HL-60 (cell line): ENCODE results near the gene ZBTB24.

Experiments used
- DNase-seq, 2 experiments: peaks; one replicate each; pipeline ENCODE4 v3.0.0-alpha.2; 2010 to 2020; ENCODE audit warnings: low read depth in 1 of 2, low spot score in 1 of 2
- H3K27ac ChIP-seq: fragments of 250-450 bp; sonication (Bioruptor Pico); replicated peaks from 2 replicates; pipeline ENCODE4 v1.5.1; 2020; ENCODE audit warnings: mild to moderate bottlenecking, moderate library complexity
- H3K27me3 ChIP-seq: fragments of 250-450 bp; sonication (Bioruptor Pico); 2 replicates; pipeline ENCODE4 v1.5.1; 2021; ENCODE audit warnings: mild to moderate bottlenecking, moderate library complexity; ENCODE audit not compliant: insufficient read depth, poor library complexity, severe bottlenecking
- H3K4me3 ChIP-seq: replicated peaks from 2 replicates; pipeline ENCODE4 v1.5.1; 2011; ENCODE audit warnings: mild to moderate bottlenecking, control low read depth, low read length; ENCODE audit not compliant: insufficient read depth
- CTCF ChIP-seq: IDR thresholded peaks from one replicate; pipeline ENCODE4 v1.5.1; 2011; ENCODE audit warnings: low read length, control low read depth, inconsistent platforms; ENCODE audit not compliant: insufficient read depth
- GABPA ChIP-seq: IDR thresholded peaks from 2 replicates; pipeline ENCODE4 v1.6.1; 2012; ENCODE audit warnings: low read depth
- POLR2AphosphoS5 ChIP-seq: IDR thresholded peaks from 2 replicates; pipeline ENCODE4 v1.6.1; 2012; ENCODE audit warnings: low read depth
- REST ChIP-seq: IDR thresholded peaks from 2 replicates; pipeline ENCODE4 v1.6.1; 2012; ENCODE audit warnings: low read depth; ENCODE audit not compliant: insufficient replicate concordance
- SPI1 ChIP-seq: IDR thresholded peaks from 2 replicates; pipeline ENCODE4 v1.6.1; 2012; ENCODE audit warnings: low read depth, mild to moderate bottlenecking, borderline replicate concordance

Gene ZBTB24

GRCh38 chr6:109514946-109515345 lies 31.9 kb upstream of the ZBTB24 start:
- H3K4me3 ChIP-seq = no peak overlapping the region
- DNase-seq = no peak
- no peaks in the 10 kb centered on the region for H3K27me3 ChIP-seq
- H3K27ac ChIP-seq = no peak overlapping the region
- no peak for TF ChIP-seq GABPA

- TF ChIP-seq REST = no peak
- TF ChIP-seq CTCF = no peak
- no peak for TF ChIP-seq GABPA
- TF ChIP-seq POLR2AphosphoS5 = no peak
- no peak for TF ChIP-seq SPI1
- Histone ChIP-seq H3K4me3 (no peak overlapping the region), H3K27me3 (no peaks in the 10 kb centered on the region), H3K27ac (no peak overlapping the region)
- DNase-seq = no peak
Measured at GRCh38 chr6:109513571-109514071, 30.6 kb upstream of the ZBTB24 start.

- no peak for DNase-seq
- no peaks in the 10 kb centered on the region for H3K27me3 ChIP-seq
- no peak overlapping the region for H3K27ac ChIP-seq
- H3K4me3 ChIP-seq = no peak overlapping the region
- TF ChIP-seq SPI1 = no peak
- TF ChIP-seq REST = no peak
- TF ChIP-seq GABPA = no peak
Measured at GRCh38 chr6:109512271-109512817, 29.3 kb upstream of the ZBTB24 start.

- H3K4me3 ChIP-seq = no peak overlapping the region
- DNase-seq = no peak
- no peak overlapping the region for H3K27ac ChIP-seq
- no peaks in the 10 kb centered on the region for H3K27me3 ChIP-seq
- no peak for TF ChIP-seq POLR2AphosphoS5
- TF ChIP-seq REST = no peak
- TF ChIP-seq GABPA = no peak
- TF ChIP-seq SPI1 = no peak
- no peak for TF ChIP-seq CTCF
Measured at GRCh38 chr6:109511832-109512231, 28.8 kb upstream of the ZBTB24 start.
